K562 (cell line): ENCODE results near the gene TFAP2E. TPM values are rescaled to one million over a fixed set of nuclear protein-coding genes. Genes with fewer than 3 reads are reported as not detected.

ENCODE experiments used
- ATAC-seq: fragments of 200-7000 bp; cut with Tn5 transposase; 3 replicates; pipeline ENCODE4 v1.9.1; 2020; ENCODE audit warnings: moderate library complexity
- BruUV-seq: library from RNA; stranded (reverse); fragments of 400-500 nt; replicated peaks from 2 replicates; lab custom pipeline; 2021; lab: Mats Ljungman, UMichigan
- CTCF ChIA-PET: fragments of 300-600 bp; formaldehyde crosslinking; extraction: SDS; loops from one replicate; lab custom pipeline; 2021; ENCODE audit warnings: low intra/inter-chr PET ratio; lab: Yijun Ruan, JAX
- POLR2A ChIA-PET: fragments of 300-600, 350-650 bp; sonication (Branson Sonifier 250); formaldehyde crosslinking; extraction: SDS; loops from one replicate; lab custom pipeline; 2021; ENCODE audit warnings: antibody characterized with exemption, inconsistent platforms; lab: Yijun Ruan, JAX
- DNase-seq, 4 experiments: peaks; one replicate each; pipeline versions ENCODE4 v3.0.0 to v3.0.0-alpha.2; 2011 to 2018; ENCODE audit warnings: low spot score in 3 of 4, mixed read lengths in 3 of 4; ENCODE audit errors: extremely low read depth in 1 of 4
- FAIRE-seq: peaks from 2 replicates; lab custom pipeline; 2011; peaks lifted over from hg19 to GRCh38; lab: Jason Lieb, UNC
- H2AFZ ChIP-seq: 2 replicates; pipeline ENCODE4 v1.6.0; 2011; ENCODE audit warnings: low read depth, low read length, control low read depth, inconsistent platforms
- H3K27ac ChIP-seq: fragments of 200-600 bp; 3 replicates; pipeline ENCODE4 v1.8.0; 2011; ENCODE audit warnings: low read depth, mild to moderate bottlenecking, control low read depth, inconsistent platforms, low read length, moderate library complexity, mixed read lengths; ENCODE audit errors: extremely low read depth
- H3K27me3 ChIP-seq, 2 experiments: fragments of 300-600 bp in 1 of 2; 2 replicates in 1 of 2; 3 replicates in 1 of 2; pipeline versions ENCODE4 v1.6.0 to v1.8.0; 2011; ENCODE audit warnings: inconsistent platforms in 2 of 2, low read length in 2 of 2, mild to moderate bottlenecking in 1 of 2, mixed read lengths in 1 of 2, moderate library complexity in 1 of 2; ENCODE audit not compliant: control insufficient read depth in 2 of 2, insufficient read depth in 2 of 2
- H3K36me3 ChIP-seq: fragments of 300-600 bp; 3 replicates; pipeline ENCODE4 v1.8.0; 2011; ENCODE audit warnings: mild to moderate bottlenecking, low read length, inconsistent platforms; ENCODE audit not compliant: control insufficient read depth, insufficient read depth
- H3K4me1 ChIP-seq, 2 experiments: fragments of 200-600 bp in 1 of 2; replicated peaks in 1 of 2; 2 replicates in 1 of 2; 3 replicates in 1 of 2; pipeline versions ENCODE4 v1.5.1 to v1.8.0; 2011; ENCODE audit warnings: inconsistent platforms in 2 of 2, low read length in 2 of 2, mild to moderate bottlenecking in 1 of 2, mixed read lengths in 1 of 2, moderate library complexity in 1 of 2; ENCODE audit not compliant: control insufficient read depth in 2 of 2, insufficient read depth in 2 of 2
- H3K4me2 ChIP-seq: 2 replicates; pipeline ENCODE4 v1.6.1; 2011; ENCODE audit warnings: low read length, control low read depth, inconsistent platforms, mixed read lengths; ENCODE audit not compliant: insufficient read depth
- H3K4me3 ChIP-seq: fragments of 200-600 bp; sonication (generic), shearing (Covaris generic); 2 replicates; pipeline ENCODE4 v1.5.1; 2016; ENCODE audit warnings: control low read depth, inconsistent platforms
- H3K79me2 ChIP-seq: fragments of 200-600 bp; 3 replicates; pipeline ENCODE4 v1.8.0; 2011; ENCODE audit warnings: low read length, inconsistent platforms; ENCODE audit not compliant: control insufficient read depth, insufficient read depth
- H3K9ac ChIP-seq, 2 experiments: 2 replicates each; pipeline versions ENCODE4 v1.6.0 to v1.6.1; 2011; ENCODE audit warnings: low read depth in 2 of 2, low read length in 2 of 2, control low read depth in 1 of 2, inconsistent platforms in 1 of 2, mild to moderate bottlenecking in 1 of 2, mixed read lengths in 1 of 2; ENCODE audit not compliant: insufficient read depth in 1 of 2
- H3K9me1 ChIP-seq: one replicate; pipeline ENCODE4 v1.6.0; 2011; ENCODE audit warnings: inconsistent platforms, mild to moderate bottlenecking, low read length, moderate library complexity; ENCODE audit not compliant: control insufficient read depth, insufficient read depth
- H3K9me3 ChIP-seq: replicated peaks from 2 replicates; pipeline ENCODE4 v1.5.1; 2011; ENCODE audit warnings: low read depth, low read length, inconsistent platforms; ENCODE audit not compliant: control insufficient read depth, insufficient read depth
- H4K20me1 ChIP-seq: replicated peaks from 2 replicates; pipeline ENCODE4 v1.6.1; 2011; ENCODE audit warnings: low read length, inconsistent platforms, mixed read lengths; ENCODE audit not compliant: control insufficient read depth, insufficient read depth
- CREB3L1 ChIP-seq: fragments of 450-650 bp; IDR thresholded peaks from 2 replicates; pipeline ENCODE4 v1.6.1; 2014; ENCODE audit warnings: low read depth, mild to moderate bottlenecking, moderate library complexity, borderline replicate concordance
- IRF2 ChIP-seq: sonication (generic); formaldehyde crosslinking; IDR thresholded peaks from 2 replicates; pipeline ENCODE4 v1.8.1; 2022; ENCODE audit warnings: mild to moderate bottlenecking, missing genetic modification reagents
- PRDM10 ChIP-seq: fragments of 450-650 bp; IDR thresholded peaks from 2 replicates; pipeline ENCODE4 v1.6.1; 2018; ENCODE audit not compliant: partially characterized antibody
- PTRF ChIP-seq: fragments of 450-650 bp; IDR thresholded peaks from 2 replicates; pipeline ENCODE4 v1.6.1; 2016; ENCODE audit warnings: mild to moderate bottlenecking, missing genetic modification characterization, missing compliant biosample characterization
- ZBTB17 ChIP-seq: fragments of 450-650 bp; formaldehyde crosslinking; IDR thresholded peaks from 2 replicates; pipeline ENCODE4 v1.4.0; 2020; ENCODE audit warnings: mild to moderate bottlenecking
- ZSCAN32 ChIP-seq: fragments of 450-650 bp; formaldehyde crosslinking; IDR thresholded peaks from 2 replicates; pipeline ENCODE4 v1.4.0; 2020; ENCODE audit warnings: mild to moderate bottlenecking, moderate library complexity
- WGBS: fragments of 100-300 bp; shearing (Covaris generic); methylation state at CpG from one replicate; pipeline ENCODE4 v1.1.6; 2016; ENCODE audit warnings: low coverage, mixed read lengths; ENCODE audit not compliant: insufficient coverage; ENCODE audit errors: missing lambda C conversion rate; 5-methylcytosine and 5-hydroxymethylcytosine counted together
- in situ Hi-C: fragments of 300-500 bp; cut with MboI; formaldehyde crosslinking; loops from 4 replicates; pipeline ENCODE4 v1.15.0; 2018; ENCODE audit warnings: inconsistent platforms, mixed read lengths
- intact Hi-C: fragments of 100-400 bp; cut with micrococcal nuclease; formaldehyde crosslinking; loops from 2 replicates; pipeline ENCODE4 v1.14.2; 2022
- polyA plus RNA-seq, 8 experiments: library from polyadenylated mRNA; depleted of rRNA in 4 of 8; stranded (reverse) in 5 of 8; unstranded in 3 of 8; fragments of >200 nt; fragmentation: Nextera tagmentation in 2 of 8; fragmentation: Illumina TruSeq in 1 of 8; extraction: Ambion mirVana in 2 of 8; extraction: Trizol in 1 of 8; gene quantifications; 2 replicates each; pipeline versions ENCODE4 v1.2.1 to v1.2.3, GENCODE V29; 2011 to 2014; ENCODE audit warnings: inconsistent platforms in 1 of 8, missing spikeins in 1 of 8
- total RNA-seq, 7 experiments: library from RNA; depleted of rRNA in 6 of 7; stranded (reverse); fragments of >200 nt in 6 of 7; fragmentation: Illumina TruSeq in 2 of 7; extraction: Trizol in 2 of 7; gene quantifications; 2 replicates each; pipeline versions ENCODE4 v1.2.1 to v1.2.3, GENCODE V29; 2011 to 2021; ENCODE audit warnings: low replicate concordance in 1 of 7
- TF ChIP-seq, protein P1 (sequence below): sonication (generic); formaldehyde crosslinking; IDR thresholded peaks from 2 replicates; pipeline ENCODE4 v1.8.1; 2023; ENCODE audit warnings: mild to moderate bottlenecking, missing genetic modification reagents

TFAP2E gene
- total and polyA plus RNA-seq, 9 of the 15 experiments (the other 6 are each of a cell fraction or from before 2014, with no cell fraction given): 0.03 to 0.11 (median 0.07) TPM; not detected in 4

DNA sequence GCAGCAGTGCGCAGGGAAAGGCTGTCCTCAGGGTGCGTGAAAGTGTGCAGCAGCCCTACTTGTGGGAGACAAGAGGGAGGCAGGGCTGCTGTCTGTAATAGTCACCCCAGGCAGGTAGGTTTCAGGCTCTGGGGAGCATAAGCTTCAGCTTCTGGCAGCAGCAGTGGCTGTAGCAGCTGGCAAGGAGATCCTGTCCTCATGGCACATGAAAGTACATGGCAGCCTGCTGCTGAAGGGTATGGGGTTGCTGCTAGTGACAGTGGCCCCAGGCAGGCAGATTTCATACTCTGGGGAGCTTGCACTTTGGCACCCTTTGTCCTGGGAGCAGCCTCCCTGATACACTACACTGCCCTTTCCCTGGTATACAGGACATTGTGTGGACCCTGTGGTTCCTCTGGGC is 42.2 kb upstream of the TFAP2E start:
- DNase-seq: no peak
- no peaks in the 10 kb centered on the region for H3K9me1 ChIP-seq
- no peak overlapping the region for H3K4me2 ChIP-seq
- POLR2A ChIA-PET: no interaction called here
- no peak for TF ChIP-seq ZBTB17 (CRISPR knock-in tag)
- TF ChIP-seq IRF2 (CRISPR knock-in tag): 0 out of 2 replicates have a peak, but pooled peaks have one; percentile 33
- H3K27me3 ChIP-seq: no peaks in the 10 kb centered on the region
- no peak overlapping the region for H3K4me3 ChIP-seq
- H2AFZ ChIP-seq: no peak overlapping the region
- ATAC-seq: no peak
- FAIRE-seq: no peak
- H3K9ac ChIP-seq: no peak overlapping the region
- no peaks in the 10 kb centered on the region for H4K20me1 ChIP-seq
- intact Hi-C loops: no loop called here
- in situ Hi-C loops: no loop called here
- no TSS peak for BruUV-seq
- peaks cover 12% of the 10 kb centered on the region for H3K79me2 ChIP-seq
- peaks cover 27% of the 10 kb centered on the region for H3K36me3 ChIP-seq
- CTCF ChIA-PET: interaction anchor here (0.6 kb wide), 1 partner anchor 66 kb away, joined by 3 read pairs; no protein-coding TSS in a partner anchor
- no peak overlapping the region for H3K27ac ChIP-seq
- H3K4me1 ChIP-seq: peaks cover 0 to 4% of the 10 kb centered on the region in 2 experiments; a peak in 2 of 5 replicates
- H3K9me3 ChIP-seq: peaks cover 19% of the 10 kb centered on the region
- 100% methylated on average over 2 of the region's 2 CpGs for WGBS

GRCh38 chr1:35531368-35531767 is 41.7 kb upstream of the TFAP2E start:
- intact Hi-C loops: no loop called here
- ATAC-seq: no peak
- TF ChIP-seq ZSCAN32 (CRISPR knock-in tag): no peak
- TF ChIP-seq, protein P1, sequence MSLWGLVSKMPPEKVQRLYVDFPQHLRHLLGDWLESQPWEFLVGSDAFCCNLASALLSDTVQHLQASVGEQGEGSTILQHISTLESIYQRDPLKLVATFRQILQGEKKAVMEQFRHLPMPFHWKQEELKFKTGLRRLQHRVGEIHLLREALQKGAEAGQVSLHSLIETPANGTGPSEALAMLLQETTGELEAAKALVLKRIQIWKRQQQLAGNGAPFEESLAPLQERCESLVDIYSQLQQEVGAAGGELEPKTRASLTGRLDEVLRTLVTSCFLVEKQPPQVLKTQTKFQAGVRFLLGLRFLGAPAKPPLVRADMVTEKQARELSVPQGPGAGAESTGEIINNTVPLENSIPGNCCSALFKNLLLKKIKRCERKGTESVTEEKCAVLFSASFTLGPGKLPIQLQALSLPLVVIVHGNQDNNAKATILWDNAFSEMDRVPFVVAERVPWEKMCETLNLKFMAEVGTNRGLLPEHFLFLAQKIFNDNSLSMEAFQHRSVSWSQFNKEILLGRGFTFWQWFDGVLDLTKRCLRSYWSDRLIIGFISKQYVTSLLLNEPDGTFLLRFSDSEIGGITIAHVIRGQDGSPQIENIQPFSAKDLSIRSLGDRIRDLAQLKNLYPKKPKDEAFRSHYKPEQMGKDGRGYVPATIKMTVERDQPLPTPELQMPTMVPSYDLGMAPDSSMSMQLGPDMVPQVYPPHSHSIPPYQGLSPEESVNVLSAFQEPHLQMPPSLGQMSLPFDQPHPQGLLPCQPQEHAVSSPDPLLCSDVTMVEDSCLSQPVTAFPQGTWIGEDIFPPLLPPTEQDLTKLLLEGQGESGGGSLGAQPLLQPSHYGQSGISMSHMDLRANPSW (CRISPR knock-in tag): no peak
- TF ChIP-seq CREB3L1: no peak
- no peak for TF ChIP-seq PTRF (tag)
- TF ChIP-seq PRDM10: no peak

More at GRCh38 chr1:35531368-35531767, 41.7 kb upstream of the TFAP2E start:
- H3K36me3 ChIP-seq: peaks cover 29% of the 10 kb centered on the region
- CTCF ChIA-PET: no interaction called here
- BruUV-seq: no TSS peak
- DNase-seq: no peak
- WGBS: 85% methylated on average over 6 of the region's 6 CpGs
- POLR2A ChIA-PET: interaction anchor here (0.6 kb wide), 1 partner anchor 15 kb away, joined by 3 read pairs; no protein-coding TSS in a partner anchor
- peaks cover 0 to 4% of the 10 kb centered on the region in 2 experiments; a peak in 2 of 5 replicates for H3K4me1 ChIP-seq
- H3K9me1 ChIP-seq: no peaks in the 10 kb centered on the region
- FAIRE-seq: no peak
- no peak overlapping the region for H3K4me3 ChIP-seq
- no peak overlapping the region for H3K27ac ChIP-seq
- H2AFZ ChIP-seq: no peak overlapping the region
- no peaks in the 10 kb centered on the region for H3K27me3 ChIP-seq
- H3K9me3 ChIP-seq: peaks cover 19% of the 10 kb centered on the region
- no peak overlapping the region for H3K9ac ChIP-seq
- in situ Hi-C loops: no loop called here
- H3K79me2 ChIP-seq: peaks cover 12% of the 10 kb centered on the region
- no peaks in the 10 kb centered on the region for H4K20me1 ChIP-seq
- no peak overlapping the region for H3K4me2 ChIP-seq
